Measurements from ENCODE around the gene HECW1.
"Not testable (repeated sequence)": the region's sequence is repeated elsewhere in the genome, so short reads cannot be mapped to it uniquely, and the experiment has no call there.

The HECW1 gene

GRCh38 chr7:43557831-43558495, 445.5 kb downstream of the HECW1 start:
- no peak for DNase-seq

GRCh38 chr7:43559171-43559945, 446.9 kb downstream of the HECW1 start:
- no peak for DNase-seq

- no peak for DNase-seq
Observed at GRCh38 chr7:43559946-43560335, 447.5 kb downstream of the HECW1 start.

GRCh38 chr7:43560742-43561330, 448.4 kb downstream of the HECW1 start:
- no peak for DNase-seq

GRCh38 chr7:43562383-43562782, 449.9 kb downstream of the HECW1 start:
- no peak for DNase-seq

GRCh38 chr7:43565786-43566185, 453.3 kb downstream of the HECW1 start:
- no peak for DNase-seq

- no peak for DNase-seq
Observed at GRCh38 chr7:43568529-43568928, 456.1 kb downstream of the HECW1 start.

- DNase-seq: no peak
Observed at GRCh38 chr7:43569424-43569823, 457.0 kb downstream of the HECW1 start.

GRCh38 chr7:43570688-43571365, 458.4 kb downstream of the HECW1 start:
- no peak for DNase-seq

- DNase-seq: peak; percentile 48
Observed at GRCh38 chr7:43572516-43573049, 460.1 kb downstream of the HECW1 start.

- DNase-seq: not testable (repeated sequence)
Observed at GRCh38 chr7:43573832-43574231, 461.4 kb downstream of the HECW1 start.

- DNase-seq: no peak
Observed at GRCh38 chr7:43575506-43575905, 463.1 kb downstream of the HECW1 start.

GRCh38 chr7:43576241-43576640, 463.8 kb downstream of the HECW1 start:
- no peak for DNase-seq

GRCh38 chr7:43577485-43577951, 465.1 kb downstream of the HECW1 start:
- DNase-seq: no peak

- peak; percentile 94 for DNase-seq
Observed at GRCh38 chr7:43582503-43583423, 470.3 kb downstream of the HECW1 start, which contains the start of gene STK17A. Gene STK17A (plus strand): TSS chr7:43583108. CDS start chr7:43583244, 136 bp downstream.

- DNase-seq: peak; percentile 64
Observed at GRCh38 chr7:43583424-43584194, 471.2 kb downstream of the HECW1 start.

- peak; percentile 37 for DNase-seq
Observed at GRCh38 chr7:43584195-43584586, 471.7 kb downstream of the HECW1 start.

- DNase-seq: not testable (repeated sequence)
Observed at GRCh38 chr7:43584733-43585132, 472.3 kb downstream of the HECW1 start.

GRCh38 chr7:43585562-43585961, 473.1 kb downstream of the HECW1 start:
- DNase-seq: no peak

- no peak for DNase-seq
Observed at GRCh38 chr7:43586251-43586900, 473.9 kb downstream of the HECW1 start.
